ENCODE data around the gene SIRT2. TPM values are rescaled to one million over a fixed set of nuclear protein-coding genes. Genes with fewer than 3 reads are reported as not detected.
A peak's percentile ranks its signal among the peaks of the same experiment; 100 is the strongest.

SIRT2 gene
- total RNA-seq, 1 experiment from 2014 or later, result 162 TPM

- ATAC-seq (no peak), DNase-seq (ENCODE audit: low read depth, low spot score) (no peak)
- H3K4me3 ChIP-seq (ENCODE audit: low read depth in 2 of 2, low read length in 2 of 2), result no peak overlapping the region
- CTCF ChIA-PET, result interaction anchor here (0.5 to 1.9 kb wide), 6 partner anchors 18 to 166 kb away, joined by 5 to 12 read pairs (median 8); partner anchors contain the start of genes MRPS12 and SARS2
- H3K4me1 ChIP-seq (ENCODE audit: control insufficient read depth, insufficient read depth, low read length), result peaks cover 12% of the 10 kb centered on the region
- no peaks in the 10 kb centered on the region for H3K27me3 ChIP-seq (ENCODE audit: control insufficient read depth, insufficient read depth, low read length)
- intact Hi-C loops (cut with micrococcal nuclease; ENCODE audit: unreplicated experiment), result no loop called here
- no peak overlapping the region for H3K27ac ChIP-seq (ENCODE audit: low read length)
- no peak for TF ChIP-seq SIN3A (IDR thresholded peaks at IDR 0.05; ENCODE audit: borderline replicate concordance, insufficient read depth, low read depth, low read length)
- 0 out of 2 replicates have a peak, but pooled peaks have one; percentile 15 for TF ChIP-seq POLR2AphosphoS5 (IDR thresholded peaks at IDR 0.05; ENCODE audit: low read depth, low read length)
- TF ChIP-seq TCF7L2 (IDR thresholded peaks at IDR 0.05; ENCODE audit: low read depth, low read length), result no peak
- no peaks in the 10 kb centered on the region; the same call in 1 of the 2 replicates for H3K36me3 ChIP-seq (ENCODE audit: control insufficient read depth, insufficient read depth, low read length)
- POLR2A ChIA-PET, result interaction anchor here (0.6 kb wide), 3 partner anchors 10 to 56 kb away, joined by 3 to 4 read pairs (median 4); no protein-coding TSS in a partner anchor
- peaks cover 6% of the 10 kb centered on the region; the same call in 1 of the 2 replicates for H3K9me3 ChIP-seq (ENCODE audit: control insufficient read depth, insufficient read depth, low read depth, low read length)
- in situ Hi-C loops (cut with HindIII; ENCODE audit: low pct_unique_long_range_greater_than_20kb, low sequenced_read_pairs), result no loop called here
- BruUV-seq (replicated peaks), result no TSS peak
Observed at GRCh38 chr19:38905620-38906019, 6.2 kb upstream of the SIRT2 start.

GRCh38 chr19:38904581-38905539 lies 5.4 kb upstream of the SIRT2 start:
- ChIA-PET CTCF (interaction anchor here (0.5 to 1.9 kb wide), 4 partner anchors 18 to 167 kb away, joined by 5 to 12 read pairs (median 8); partner anchors contain the start of genes MRPS12 and SARS2), POLR2A (no interaction called here)
- no peak overlapping the region for H3K4me3 ChIP-seq (ENCODE audit: low read depth in 2 of 2, low read length in 2 of 2)
- H3K27me3 ChIP-seq (ENCODE audit: control insufficient read depth, insufficient read depth, low read length), result no peaks in the 10 kb centered on the region
- no TSS peak for BruUV-seq (replicated peaks)
- peaks cover 6% of the 10 kb centered on the region; the same call in 1 of the 2 replicates for H3K9me3 ChIP-seq (ENCODE audit: control insufficient read depth, insufficient read depth, low read depth, low read length)
- H3K36me3 ChIP-seq (ENCODE audit: control insufficient read depth, insufficient read depth, low read length), result no peaks in the 10 kb centered on the region; the same call in 1 of the 2 replicates
- in situ Hi-C loops (cut with HindIII; ENCODE audit: low pct_unique_long_range_greater_than_20kb, low sequenced_read_pairs) (no loop called here), intact Hi-C loops (cut with micrococcal nuclease; ENCODE audit: unreplicated experiment) (no loop called here)
- no peak for ATAC-seq
- TF ChIP-seq, protein P1, sequence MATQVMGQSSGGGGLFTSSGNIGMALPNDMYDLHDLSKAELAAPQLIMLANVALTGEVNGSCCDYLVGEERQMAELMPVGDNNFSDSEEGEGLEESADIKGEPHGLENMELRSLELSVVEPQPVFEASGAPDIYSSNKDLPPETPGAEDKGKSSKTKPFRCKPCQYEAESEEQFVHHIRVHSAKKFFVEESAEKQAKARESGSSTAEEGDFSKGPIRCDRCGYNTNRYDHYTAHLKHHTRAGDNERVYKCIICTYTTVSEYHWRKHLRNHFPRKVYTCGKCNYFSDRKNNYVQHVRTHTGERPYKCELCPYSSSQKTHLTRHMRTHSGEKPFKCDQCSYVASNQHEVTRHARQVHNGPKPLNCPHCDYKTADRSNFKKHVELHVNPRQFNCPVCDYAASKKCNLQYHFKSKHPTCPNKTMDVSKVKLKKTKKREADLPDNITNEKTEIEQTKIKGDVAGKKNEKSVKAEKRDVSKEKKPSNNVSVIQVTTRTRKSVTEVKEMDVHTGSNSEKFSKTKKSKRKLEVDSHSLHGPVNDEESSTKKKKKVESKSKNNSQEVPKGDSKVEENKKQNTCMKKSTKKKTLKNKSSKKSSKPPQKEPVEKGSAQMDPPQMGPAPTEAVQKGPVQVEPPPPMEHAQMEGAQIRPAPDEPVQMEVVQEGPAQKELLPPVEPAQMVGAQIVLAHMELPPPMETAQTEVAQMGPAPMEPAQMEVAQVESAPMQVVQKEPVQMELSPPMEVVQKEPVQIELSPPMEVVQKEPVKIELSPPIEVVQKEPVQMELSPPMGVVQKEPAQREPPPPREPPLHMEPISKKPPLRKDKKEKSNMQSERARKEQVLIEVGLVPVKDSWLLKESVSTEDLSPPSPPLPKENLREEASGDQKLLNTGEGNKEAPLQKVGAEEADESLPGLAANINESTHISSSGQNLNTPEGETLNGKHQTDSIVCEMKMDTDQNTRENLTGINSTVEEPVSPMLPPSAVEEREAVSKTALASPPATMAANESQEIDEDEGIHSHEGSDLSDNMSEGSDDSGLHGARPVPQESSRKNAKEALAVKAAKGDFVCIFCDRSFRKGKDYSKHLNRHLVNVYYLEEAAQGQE (IDR thresholded peaks at IDR 0.05; ENCODE audit: insufficient read depth in 1 of 2, low read depth in 2 of 2, low read length in 1 of 2), result no peak
- TF ChIP-seq POLR2AphosphoS5 (IDR thresholded peaks at IDR 0.05; ENCODE audit: low read depth, low read length), result 0 out of 2 replicates have a peak, but pooled peaks have one; percentile 37
- DNase-seq (ENCODE audit: low read depth, low spot score), result no peak
- no peak overlapping the region for H3K27ac ChIP-seq (ENCODE audit: low read length)
- peaks cover 14% of the 10 kb centered on the region for H3K4me1 ChIP-seq (ENCODE audit: control insufficient read depth, insufficient read depth, low read length)

GRCh38 chr19:38901683-38902082 lies 2.3 kb upstream of the SIRT2 start:
- intact Hi-C loops (cut with micrococcal nuclease; ENCODE audit: unreplicated experiment) (no loop called here), in situ Hi-C loops (cut with HindIII; ENCODE audit: low pct_unique_long_range_greater_than_20kb, low sequenced_read_pairs) (no loop called here)
- DNase-seq (ENCODE audit: low read depth, low spot score), result no peak
- no peaks in the 10 kb centered on the region for H3K27me3 ChIP-seq (ENCODE audit: control insufficient read depth, insufficient read depth, low read length)
- H3K9me3 ChIP-seq (ENCODE audit: control insufficient read depth, insufficient read depth, low read depth, low read length), result peaks cover 6% of the 10 kb centered on the region; the same call in 1 of the 2 replicates
- no TSS peak for BruUV-seq (replicated peaks)
- no peak overlapping the region for H3K4me3 ChIP-seq (ENCODE audit: low read depth in 2 of 2, low read length in 2 of 2)
- H3K27ac ChIP-seq (ENCODE audit: low read length), result no peak overlapping the region
- no peaks in the 10 kb centered on the region; the same call in 1 of the 2 replicates for H3K36me3 ChIP-seq (ENCODE audit: control insufficient read depth, insufficient read depth, low read length)
- peaks cover 24% of the 10 kb centered on the region for H3K4me1 ChIP-seq (ENCODE audit: control insufficient read depth, insufficient read depth, low read length)
- TF ChIP-seq POLR2AphosphoS5 (IDR thresholded peaks at IDR 0.05; ENCODE audit: low read depth, low read length) (no peak), TCF7L2 (IDR thresholded peaks at IDR 0.05; ENCODE audit: low read depth, low read length) (no peak), SIN3A (IDR thresholded peaks at IDR 0.05; ENCODE audit: borderline replicate concordance, insufficient read depth, low read depth, low read length) (no peak)
- TF ChIP-seq, protein P2, sequence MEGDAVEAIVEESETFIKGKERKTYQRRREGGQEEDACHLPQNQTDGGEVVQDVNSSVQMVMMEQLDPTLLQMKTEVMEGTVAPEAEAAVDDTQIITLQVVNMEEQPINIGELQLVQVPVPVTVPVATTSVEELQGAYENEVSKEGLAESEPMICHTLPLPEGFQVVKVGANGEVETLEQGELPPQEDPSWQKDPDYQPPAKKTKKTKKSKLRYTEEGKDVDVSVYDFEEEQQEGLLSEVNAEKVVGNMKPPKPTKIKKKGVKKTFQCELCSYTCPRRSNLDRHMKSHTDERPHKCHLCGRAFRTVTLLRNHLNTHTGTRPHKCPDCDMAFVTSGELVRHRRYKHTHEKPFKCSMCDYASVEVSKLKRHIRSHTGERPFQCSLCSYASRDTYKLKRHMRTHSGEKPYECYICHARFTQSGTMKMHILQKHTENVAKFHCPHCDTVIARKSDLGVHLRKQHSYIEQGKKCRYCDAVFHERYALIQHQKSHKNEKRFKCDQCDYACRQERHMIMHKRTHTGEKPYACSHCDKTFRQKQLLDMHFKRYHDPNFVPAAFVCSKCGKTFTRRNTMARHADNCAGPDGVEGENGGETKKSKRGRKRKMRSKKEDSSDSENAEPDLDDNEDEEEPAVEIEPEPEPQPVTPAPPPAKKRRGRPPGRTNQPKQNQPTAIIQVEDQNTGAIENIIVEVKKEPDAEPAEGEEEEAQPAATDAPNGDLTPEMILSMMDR (IDR thresholded peaks at IDR 0.05), result no peak
- TF ChIP-seq, protein P1 (IDR thresholded peaks at IDR 0.05; ENCODE audit: insufficient read depth in 1 of 2, low read depth in 2 of 2, low read length in 1 of 2), result no peak
- ChIA-PET CTCF (no interaction called here), POLR2A (no interaction called here)
- no peak for ATAC-seq

Measured in Panc1 (cell line).